D721Med (cell line): ENCODE measurements around the gene STT3B.

Source experiments
- DNase-seq: peaks from one replicate; pipeline ENCODE4 v3.0.0; 2011; ENCODE audit warnings: low spot score; ENCODE audit not compliant: insufficient read length
- FAIRE-seq: peaks from 2 replicates; lab custom pipeline; 2011; peaks lifted over from hg19 to GRCh38; lab: Jason Lieb, UNC
- TF ChIP-seq, protein P1 (sequence below): IDR thresholded peaks from 2 replicates; pipeline ENCODE4 v1.5.1; 2012; ENCODE audit warnings: mild to moderate bottlenecking, control low read depth; ENCODE audit not compliant: insufficient read depth; ENCODE audit errors: missing control alignments

Gene STT3B

DNA sequence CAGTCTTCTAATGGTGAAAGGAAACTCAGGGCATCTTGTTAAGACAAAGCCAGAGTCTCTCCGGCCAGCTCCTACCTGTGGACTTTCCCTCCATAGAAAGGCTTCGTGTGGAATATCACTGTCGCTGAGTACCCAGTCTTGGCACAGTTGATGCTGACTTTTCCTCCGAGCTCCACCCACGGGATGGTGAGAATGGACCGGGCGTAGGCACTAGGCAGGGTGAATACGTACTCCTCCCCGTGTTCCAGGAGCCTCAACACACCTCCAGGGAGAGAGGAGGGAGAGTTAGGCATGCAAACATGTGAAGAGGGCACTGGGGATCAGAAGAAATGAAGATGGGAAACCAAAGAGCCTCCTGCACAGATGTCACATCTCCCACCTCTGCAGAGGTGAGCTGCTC lies 138.0 kb downstream of the STT3B start:
- FAIRE-seq (no peak), DNase-seq (no peak)
- TF ChIP-seq, protein P1, sequence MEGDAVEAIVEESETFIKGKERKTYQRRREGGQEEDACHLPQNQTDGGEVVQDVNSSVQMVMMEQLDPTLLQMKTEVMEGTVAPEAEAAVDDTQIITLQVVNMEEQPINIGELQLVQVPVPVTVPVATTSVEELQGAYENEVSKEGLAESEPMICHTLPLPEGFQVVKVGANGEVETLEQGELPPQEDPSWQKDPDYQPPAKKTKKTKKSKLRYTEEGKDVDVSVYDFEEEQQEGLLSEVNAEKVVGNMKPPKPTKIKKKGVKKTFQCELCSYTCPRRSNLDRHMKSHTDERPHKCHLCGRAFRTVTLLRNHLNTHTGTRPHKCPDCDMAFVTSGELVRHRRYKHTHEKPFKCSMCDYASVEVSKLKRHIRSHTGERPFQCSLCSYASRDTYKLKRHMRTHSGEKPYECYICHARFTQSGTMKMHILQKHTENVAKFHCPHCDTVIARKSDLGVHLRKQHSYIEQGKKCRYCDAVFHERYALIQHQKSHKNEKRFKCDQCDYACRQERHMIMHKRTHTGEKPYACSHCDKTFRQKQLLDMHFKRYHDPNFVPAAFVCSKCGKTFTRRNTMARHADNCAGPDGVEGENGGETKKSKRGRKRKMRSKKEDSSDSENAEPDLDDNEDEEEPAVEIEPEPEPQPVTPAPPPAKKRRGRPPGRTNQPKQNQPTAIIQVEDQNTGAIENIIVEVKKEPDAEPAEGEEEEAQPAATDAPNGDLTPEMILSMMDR: no peak

DNA sequence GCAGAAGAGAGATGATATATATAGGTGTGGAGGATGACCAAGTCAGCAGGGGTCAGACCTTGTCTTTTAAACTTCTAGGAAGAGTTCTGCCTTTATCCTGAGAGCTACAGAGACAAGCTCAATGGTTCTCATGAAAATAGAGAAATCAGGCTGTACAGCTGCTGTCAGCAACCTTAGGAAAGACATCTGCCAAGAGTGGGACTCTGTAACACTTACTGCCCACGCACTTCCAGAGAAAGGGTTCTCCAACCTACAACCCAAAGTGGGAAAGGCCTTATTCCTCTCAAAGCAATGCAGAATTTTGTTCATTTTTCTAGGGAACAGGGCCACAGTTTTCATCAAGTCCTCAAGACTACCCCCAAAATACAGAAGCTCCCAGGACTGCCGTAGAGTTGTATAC lies 138.7 kb downstream of the STT3B start:
- FAIRE-seq (no peak), DNase-seq (no peak)
- TF ChIP-seq, protein P1: no peak

DNA sequence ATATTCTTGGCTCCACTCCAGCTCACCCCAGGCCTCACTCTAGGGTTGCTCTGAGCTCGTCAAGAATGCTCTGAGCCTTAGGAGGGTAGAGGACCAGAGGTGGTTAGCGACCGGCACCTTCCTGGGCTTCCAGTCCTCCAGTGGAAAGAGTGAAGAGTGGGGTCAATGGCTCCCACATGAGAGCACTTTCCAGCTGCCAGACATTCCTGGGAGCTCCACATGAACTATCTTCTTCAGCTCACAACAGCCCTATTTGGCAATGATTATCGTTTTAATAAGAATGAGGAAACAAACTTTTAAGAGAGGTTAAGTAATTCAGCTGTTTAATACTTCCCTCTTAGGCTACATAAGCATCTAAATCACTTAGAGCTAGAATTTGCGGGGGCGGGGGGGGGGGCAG lies 139.3 kb downstream of the STT3B start:
- FAIRE-seq (no peak), DNase-seq (no peak)
- TF ChIP-seq, protein P1: no peak

DNA sequence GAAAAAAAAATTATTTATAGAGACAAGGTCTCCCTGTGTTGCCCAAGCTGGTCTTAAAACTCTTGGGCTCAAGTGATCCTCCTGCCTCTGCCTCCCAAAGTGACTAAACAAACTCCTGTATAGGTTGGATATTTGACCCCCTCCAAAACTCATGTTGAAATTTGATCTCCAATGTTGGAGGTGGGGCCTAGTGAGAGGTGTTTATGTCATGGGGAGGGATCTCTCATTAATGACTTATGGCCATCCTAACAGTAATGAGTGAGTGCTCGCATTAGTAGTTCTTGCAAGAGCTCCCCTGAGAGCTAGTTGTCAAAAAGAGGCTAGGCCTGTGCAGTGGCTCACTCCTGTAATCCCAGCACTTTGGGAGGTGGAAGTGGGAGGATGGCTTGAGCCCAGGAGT lies 141.2 kb downstream of the STT3B start:
- FAIRE-seq (no peak), DNase-seq (no peak)
- TF ChIP-seq, protein P1: no peak

DNA sequence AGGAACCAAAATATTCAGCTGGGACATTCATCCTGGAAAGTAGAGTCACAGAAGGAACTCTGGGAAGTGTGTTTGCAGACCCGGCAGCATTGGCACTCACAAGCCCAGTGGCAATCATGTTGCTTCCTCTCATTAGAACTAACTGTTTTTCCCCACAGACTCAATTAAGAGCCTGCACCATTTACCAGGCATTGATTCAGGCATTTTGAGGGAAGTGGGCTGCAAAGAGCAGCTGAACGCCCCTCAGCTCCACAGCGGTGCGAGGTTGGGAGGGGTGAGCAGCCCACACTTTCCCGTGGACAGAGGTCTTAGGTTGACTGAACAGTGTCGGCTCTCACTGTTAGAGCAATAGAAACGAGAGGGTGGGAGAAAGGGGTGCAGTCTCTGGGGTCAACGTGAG lies 143.8 kb downstream of the STT3B start:
- DNase-seq: no peak
- TF ChIP-seq, protein P1: no peak
- FAIRE-seq: no peak

DNA sequence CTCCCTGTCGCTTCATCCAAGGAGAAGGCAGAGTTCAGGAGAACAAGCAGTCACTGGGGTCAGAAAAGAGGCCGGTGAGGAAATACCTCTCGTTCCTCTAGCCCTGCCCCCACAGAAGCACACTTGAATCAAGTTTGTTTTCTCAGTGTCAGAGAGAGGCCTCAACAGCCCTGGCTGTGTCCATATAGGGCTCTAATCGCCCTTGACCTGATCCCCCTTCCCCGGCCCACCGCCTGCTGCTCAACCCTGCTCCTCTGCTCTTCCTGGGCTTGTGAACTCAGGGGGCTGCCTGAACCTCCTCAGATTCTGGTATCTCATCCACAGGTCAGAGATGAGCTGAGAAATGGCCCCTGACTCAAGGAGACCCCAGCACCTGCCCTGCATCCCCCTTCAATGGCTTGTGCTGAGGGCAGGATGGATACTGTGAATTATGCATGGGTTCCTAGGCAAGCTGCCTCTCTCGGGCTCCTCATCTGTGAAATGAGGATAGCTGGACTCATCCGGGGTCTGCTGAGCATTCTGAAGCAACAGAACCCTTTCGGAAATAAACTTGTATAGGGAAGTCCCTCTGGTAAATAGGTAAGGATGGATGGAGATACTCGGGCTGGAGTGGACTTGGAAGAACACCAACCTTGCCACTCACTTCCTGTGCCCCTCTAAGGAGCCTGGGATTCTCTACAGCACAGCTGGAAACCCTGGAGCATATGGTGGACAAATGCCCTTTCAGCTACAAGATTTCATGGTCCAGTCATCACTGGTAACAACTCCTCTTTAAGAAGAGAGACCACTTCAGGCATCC lies 147.5 kb downstream of the STT3B start:
- FAIRE-seq (no peak), DNase-seq (no peak)
- TF ChIP-seq, protein P1: no peak
